Measurements from ENCODE around the gene DMD. TPM values are rescaled to one million over a fixed set of nuclear protein-coding genes. Genes with fewer than 3 reads are reported as not detected.
"Not testable (repeated sequence)": the region's sequence is repeated elsewhere in the genome, so short reads cannot be mapped to it uniquely, and the experiment has no call there.

Gene DMD
- total RNA-seq, 1 donor from 2014 or later, result 5.1 TPM

- ATAC-seq, result no peak
Measured at GRCh38 chrX:31499109-31499508, 1712.2 kb downstream of the DMD start.

GRCh38 chrX:31497086-31497485, 1714.3 kb downstream of the DMD start:
- no peak for ATAC-seq

- ATAC-seq, result no peak
Measured at GRCh38 chrX:31487951-31488350, 1723.4 kb downstream of the DMD start.

GRCh38 chrX:31483336-31483735, 1728.0 kb downstream of the DMD start:
- ATAC-seq, result no peak

- no peak for ATAC-seq
Measured at GRCh38 chrX:31480696-31481095, 1730.7 kb downstream of the DMD start.

- ATAC-seq, result no peak
Measured at GRCh38 chrX:31471229-31471628, 1740.1 kb downstream of the DMD start.

GRCh38 chrX:31470753-31471152, 1740.6 kb downstream of the DMD start:
- ATAC-seq, result not testable (repeated sequence)

GRCh38 chrX:31464306-31464915, 1746.9 kb downstream of the DMD start:
- ATAC-seq, result no peak

- no peak for ATAC-seq
Measured at GRCh38 chrX:31461266-31461665, 1750.1 kb downstream of the DMD start.

- no peak for ATAC-seq
Measured at GRCh38 chrX:31459361-31459760, 1752.0 kb downstream of the DMD start.

GRCh38 chrX:31449965-31450364, 1761.4 kb downstream of the DMD start:
- ATAC-seq, result no peak

GRCh38 chrX:31449081-31449480, 1762.3 kb downstream of the DMD start:
- ATAC-seq, result no peak

- ATAC-seq, result no peak
Measured at GRCh38 chrX:31445542-31445941, 1765.8 kb downstream of the DMD start.

GRCh38 chrX:31443654-31444053, 1767.7 kb downstream of the DMD start:
- ATAC-seq, result no peak

GRCh38 chrX:31440546-31440945, 1770.8 kb downstream of the DMD start:
- ATAC-seq, result no peak

GRCh38 chrX:31436424-31436823, 1774.9 kb downstream of the DMD start:
- no peak for ATAC-seq

GRCh38 chrX:31435592-31435991, 1775.8 kb downstream of the DMD start:
- no peak for ATAC-seq

- ATAC-seq, result no peak
Measured at GRCh38 chrX:31433856-31434255, 1777.5 kb downstream of the DMD start.

GRCh38 chrX:31429915-31430314, 1781.4 kb downstream of the DMD start:
- no peak for ATAC-seq

GRCh38 chrX:31423609-31424189, 1787.7 kb downstream of the DMD start:
- no peak for ATAC-seq

- no peak for ATAC-seq
Measured at GRCh38 chrX:31421441-31421840, 1789.9 kb downstream of the DMD start.

- ATAC-seq, result no peak
Measured at GRCh38 chrX:31420711-31421151, 1790.6 kb downstream of the DMD start.

- no peak for ATAC-seq
Measured at GRCh38 chrX:31420302-31420701, 1791.0 kb downstream of the DMD start.

GRCh38 chrX:31397119-31397518, 1814.2 kb downstream of the DMD start:
- ATAC-seq, result no peak

GRCh38 chrX:31392513-31392912, 1818.8 kb downstream of the DMD start:
- no peak for ATAC-seq

All from esophagus mucosa (tissue), 1 donor.